ENCODE data around the gene SNAPC4. TPM values are rescaled to one million over a fixed set of nuclear protein-coding genes. Genes with fewer than 3 reads are reported as not detected.

The SNAPC4 gene
- polyA plus RNA-seq, 1 of the 3 experiments (the other 2 are of a cell fraction), result 9.2 TPM

GRCh38 chr9:136416427-136416826 lies 16.5 kb upstream of the SNAPC4 start:
- H3K27me3 ChIP-seq (ENCODE audit: insufficient read depth), result no peaks in the 10 kb centered on the region
- peaks cover 5 to 8% of the 10 kb centered on the region in 2 experiments; a peak in 3 of 4 replicates for H3K4me1 ChIP-seq (ENCODE audit: control insufficient read depth in 1 of 2, insufficient read depth in 2 of 2, low read depth in 1 of 2, low read length in 1 of 2)
- H2AFZ ChIP-seq (ENCODE audit: low read depth), result no peak overlapping the region
- no peak overlapping the region for H3K4me2 ChIP-seq
- ChIA-PET CTCF (interaction anchor here (0.9 kb wide), 1 partner anchor 16 kb away, joined by 3 read pairs; the partner anchor contains the start of gene SNAPC4), POLR2A (interaction anchor here (0.7 kb wide), 1 partner anchor 18 kb away, joined by 3 read pairs; no protein-coding TSS in a partner anchor)
- H3K27ac ChIP-seq (ENCODE audit: low read depth in 2 of 2, low read length in 1 of 2), result no peak overlapping the region
- DNase-seq, result no peak
- H3F3A ChIP-seq (replicated peaks; ENCODE audit: insufficient read depth), result no peaks in the 10 kb centered on the region
- H3K9me2 ChIP-seq, result no peaks in the 10 kb centered on the region
- TF ChIP-seq REST (IDR thresholded peaks at IDR 0.05; ENCODE audit: low read depth, low read length) (no peak), TEAD4 (IDR thresholded peaks at IDR 0.05; ENCODE audit: borderline replicate concordance, insufficient read depth) (no peak), NFIC (IDR thresholded peaks at IDR 0.05; ENCODE audit: borderline replicate concordance) (no peak), YY1 (IDR thresholded peaks at IDR 0.05; ENCODE audit: low read depth) (no peak), IRF3 (IDR thresholded peaks at IDR 0.05; ENCODE audit: low read depth, low read length) (no peak), TAF1 (IDR thresholded peaks at IDR 0.05; ENCODE audit: borderline replicate concordance, low read depth, low read length) (no peak), ELF1 (IDR thresholded peaks at IDR 0.05) (no peak), POLR2AphosphoS5 (IDR thresholded peaks at IDR 0.05; ENCODE audit: low read depth, low read length) (no peak)
- TF ChIP-seq, protein P1, sequence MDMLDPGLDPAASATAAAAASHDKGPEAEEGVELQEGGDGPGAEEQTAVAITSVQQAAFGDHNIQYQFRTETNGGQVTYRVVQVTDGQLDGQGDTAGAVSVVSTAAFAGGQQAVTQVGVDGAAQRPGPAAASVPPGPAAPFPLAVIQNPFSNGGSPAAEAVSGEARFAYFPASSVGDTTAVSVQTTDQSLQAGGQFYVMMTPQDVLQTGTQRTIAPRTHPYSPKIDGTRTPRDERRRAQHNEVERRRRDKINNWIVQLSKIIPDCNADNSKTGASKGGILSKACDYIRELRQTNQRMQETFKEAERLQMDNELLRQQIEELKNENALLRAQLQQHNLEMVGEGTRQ (IDR thresholded peaks at IDR 0.05; ENCODE audit: borderline replicate concordance, low read depth, low read length), result no peak
- no peak overlapping the region for H3K4me3 ChIP-seq (ENCODE audit: low read depth in 2 of 2, low read length in 1 of 2)
- H3K79me2 ChIP-seq (ENCODE audit: insufficient read depth), result peaks cover 38% of the 10 kb centered on the region
- WGBS (ENCODE audit: low lambda C conversion rate), result 93% methylated on average over 8 of the region's 8 CpGs
- H3K9ac ChIP-seq, result no peak overlapping the region
- H3K36me3 ChIP-seq (replicated peaks in 1 of 2; ENCODE audit: control insufficient read depth in 1 of 2, insufficient read depth in 2 of 2, low read length in 1 of 2), result peaks cover 47 to 73% of the 10 kb centered on the region in 2 experiments
- H4K20me1 ChIP-seq (ENCODE audit: insufficient read depth), result peaks cover 7% of the 10 kb centered on the region
- no peaks in the 10 kb centered on the region for H3K9me3 ChIP-seq

- ChIA-PET CTCF (interaction anchor here (1.0 to 1.5 kb wide), 2 partner anchors 26 to 100 kb away, joined by 4 to 6 read pairs; no protein-coding TSS in a partner anchor), POLR2A (no interaction called here)
- no peaks in the 10 kb centered on the region for H3K9me3 ChIP-seq
- H3K9ac ChIP-seq, result no peak overlapping the region
- no peak overlapping the region for H2AFZ ChIP-seq (ENCODE audit: low read depth)
- H3K4me3 ChIP-seq (ENCODE audit: low read depth in 2 of 2, low read length in 1 of 2), result no peak overlapping the region
- peaks cover 33 to 53% of the 10 kb centered on the region in 2 experiments for H3K36me3 ChIP-seq (replicated peaks in 1 of 2; ENCODE audit: control insufficient read depth in 1 of 2, insufficient read depth in 2 of 2, low read length in 1 of 2)
- no peak for DNase-seq
- no peak overlapping the region for H3K4me2 ChIP-seq
- peaks cover 71% of the 10 kb centered on the region for H3K79me2 ChIP-seq (ENCODE audit: insufficient read depth)
- peaks cover 16 to 24% of the 10 kb centered on the region in 2 experiments for H3K4me1 ChIP-seq (ENCODE audit: control insufficient read depth in 1 of 2, insufficient read depth in 2 of 2, low read depth in 1 of 2, low read length in 1 of 2)
- H3K9me2 ChIP-seq, result no peaks in the 10 kb centered on the region
- H3K27ac ChIP-seq (ENCODE audit: low read depth in 2 of 2, low read length in 1 of 2), result no peak overlapping the region
- no peaks in the 10 kb centered on the region for H3K27me3 ChIP-seq (ENCODE audit: insufficient read depth)
- H4K20me1 ChIP-seq (ENCODE audit: insufficient read depth), result peaks cover 7% of the 10 kb centered on the region
- H3F3A ChIP-seq (replicated peaks; ENCODE audit: insufficient read depth), result no peaks in the 10 kb centered on the region
- WGBS (ENCODE audit: low lambda C conversion rate), result 91% methylated on average over 7 of the region's 9 CpGs
- TF ChIP-seq USF1 (IDR thresholded peaks at IDR 0.05; ENCODE audit: borderline replicate concordance, low read depth) (no peak), IRF3 (IDR thresholded peaks at IDR 0.05; ENCODE audit: low read depth, low read length) (no peak), GATA2 (CRISPR knock-in tag; IDR thresholded peaks at IDR 0.05) (no peak), POLR2AphosphoS5 (IDR thresholded peaks at IDR 0.05; ENCODE audit: low read depth, low read length) (no peak), PBX3 (IDR thresholded peaks at IDR 0.05) (no peak), REST (IDR thresholded peaks at IDR 0.05; ENCODE audit: low read depth, low read length) (no peak), JUND (IDR thresholded peaks at IDR 0.05) (no peak)
Observed at GRCh38 chr9:136412962-136413361, 13.0 kb upstream of the SNAPC4 start.
